ENCODE data around the gene KCNA2. TPM values are rescaled to one million over a fixed set of nuclear protein-coding genes. Genes with fewer than 3 reads are reported as not detected.

KCNA2 gene
- total and polyA plus RNA-seq, 2 of the 13 experiments (the other 11 are each of a cell fraction or from before 2014, with no cell fraction given): not detected

DNA sequence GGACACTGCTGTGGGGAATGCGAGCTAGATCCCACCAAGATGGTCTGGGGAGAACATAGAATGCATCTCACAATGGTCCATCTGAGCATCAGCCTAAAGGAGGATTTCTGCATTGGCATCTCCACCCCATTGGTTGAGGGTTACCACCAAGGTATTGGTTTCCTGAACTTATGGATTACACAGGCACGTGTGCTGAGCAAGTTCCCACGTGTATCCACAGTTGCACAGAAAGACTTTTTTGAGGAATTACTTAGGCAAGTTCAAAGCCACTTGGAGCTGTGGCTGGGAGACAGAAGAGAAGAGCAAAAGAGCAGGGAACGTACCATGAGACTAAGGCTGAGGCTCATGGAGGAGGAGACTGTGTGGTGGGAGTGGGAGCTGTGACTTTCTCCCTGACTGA lies 43.1 kb downstream of the KCNA2 start:
- Histone ChIP-seq H3K9ac (ENCODE audit: insufficient read depth, low read depth, low read length) (no peak overlapping the region), H2AFZ (ENCODE audit: low read length) (no peak overlapping the region), H3K4me3 (replicated peaks in 1 of 3; ENCODE audit: insufficient read depth in 1 of 3, low read depth in 2 of 3, low read length in 3 of 3) (no peak overlapping the region), H3K9me3 (ENCODE audit: low read length) (no peaks in the 10 kb centered on the region), H3K27me3 (ENCODE audit: control insufficient read depth in 1 of 2, insufficient read depth in 2 of 2, low read length in 2 of 2) (peaks cover 2 to 15% of the 10 kb centered on the region in 2 experiments; a peak in 3 of 5 replicates), H3K36me3 (replicated peaks in 1 of 2; ENCODE audit: control insufficient read depth in 1 of 2, insufficient read depth in 2 of 2, low read length in 2 of 2) (no peaks in the 10 kb centered on the region), H3K79me2 (ENCODE audit: insufficient read depth, low read length) (no peaks in the 10 kb centered on the region), H3K4me2 (ENCODE audit: low read depth, low read length) (no peak overlapping the region), H3K27ac (ENCODE audit: extremely low read length, insufficient read depth, low read length) (no peak overlapping the region), H3K4me1 (ENCODE audit: insufficient read depth, low read length) (no peaks in the 10 kb centered on the region), H4K20me1 (ENCODE audit: insufficient read depth, low read length) (no peaks in the 10 kb centered on the region)
- POLR2A ChIA-PET: no interaction called here
- TF ChIP-seq POLR2AphosphoS2 (IDR thresholded peaks at IDR 0.05; ENCODE audit: low read depth, low read length) (no peak), MNT (IDR thresholded peaks at IDR 0.05) (peak; percentile 100)
- CTCF ChIA-PET (ENCODE audit: low intra/inter-chr PET ratio, low total read pairs): no interaction called here
- DNase-seq (ENCODE audit: low spot score) (no peak), ATAC-seq (no peak), FAIRE-seq (no peak)
- in situ Hi-C loops (cut with HindIII; ENCODE audit: extremely low pct_ligation_motif_present, low pct_unique_long_range_greater_than_20kb): no loop called here
- intact Hi-C loops (cut with micrococcal nuclease; ENCODE audit: unreplicated experiment): no loop called here
- WGBS (ENCODE audit: low lambda C conversion rate): 2% methylated on average over 4 of the region's 4 CpGs
- no TSS peak for BruUV-seq (replicated peaks)

GRCh38 chr1:110561596-110561995 lies 44.6 kb downstream of the KCNA2 start:
- BruUV-seq (replicated peaks): no TSS peak
- Histone ChIP-seq H3K4me3 (replicated peaks in 1 of 3; ENCODE audit: insufficient read depth in 1 of 3, low read depth in 2 of 3, low read length in 3 of 3) (no peak overlapping the region), H3K9me3 (ENCODE audit: low read length) (no peaks in the 10 kb centered on the region), H3K4me1 (ENCODE audit: insufficient read depth, low read length) (no peaks in the 10 kb centered on the region), H3K9ac (ENCODE audit: insufficient read depth, low read depth, low read length) (no peak overlapping the region), H3K79me2 (ENCODE audit: insufficient read depth, low read length) (no peaks in the 10 kb centered on the region), H4K20me1 (ENCODE audit: insufficient read depth, low read length) (no peaks in the 10 kb centered on the region), H3K4me2 (ENCODE audit: low read depth, low read length) (no peak overlapping the region), H3K36me3 (replicated peaks in 1 of 2; ENCODE audit: control insufficient read depth in 1 of 2, insufficient read depth in 2 of 2, low read length in 2 of 2) (no peaks in the 10 kb centered on the region), H3K27ac (ENCODE audit: extremely low read length, insufficient read depth, low read length) (no peak overlapping the region), H3K27me3 (ENCODE audit: control insufficient read depth in 1 of 2, insufficient read depth in 2 of 2, low read length in 2 of 2) (peaks cover 2 to 16% of the 10 kb centered on the region in 2 experiments; a peak in 3 of 5 replicates), H2AFZ (ENCODE audit: low read length) (no peak overlapping the region)
- WGBS (ENCODE audit: low lambda C conversion rate): 0% methylated on average over 1 of the region's 7 CpGs
- DNase-seq (ENCODE audit: low spot score): no peak
- in situ Hi-C loops (cut with HindIII; ENCODE audit: extremely low pct_ligation_motif_present, low pct_unique_long_range_greater_than_20kb) (no loop called here), intact Hi-C loops (cut with micrococcal nuclease; ENCODE audit: unreplicated experiment) (no loop called here)
- FAIRE-seq: no peak
- ChIA-PET POLR2A (no interaction called here), CTCF (ENCODE audit: low intra/inter-chr PET ratio, low total read pairs) (no interaction called here)
- ATAC-seq: no peak
- TF ChIP-seq HOXA3 (CRISPR knock-in tag; IDR thresholded peaks at IDR 0.05) (no peak), HOMEZ (CRISPR knock-in tag; IDR thresholded peaks at IDR 0.05; ENCODE audit: low read depth) (no peak)
